ENCODE measurements around the gene EDN2.

Gene EDN2

GRCh38 chr1:41517062-41517438 is 32.6 kb upstream of the EDN2 start:
- no peak for DNase-seq (ENCODE audit: low read depth)

DNA sequence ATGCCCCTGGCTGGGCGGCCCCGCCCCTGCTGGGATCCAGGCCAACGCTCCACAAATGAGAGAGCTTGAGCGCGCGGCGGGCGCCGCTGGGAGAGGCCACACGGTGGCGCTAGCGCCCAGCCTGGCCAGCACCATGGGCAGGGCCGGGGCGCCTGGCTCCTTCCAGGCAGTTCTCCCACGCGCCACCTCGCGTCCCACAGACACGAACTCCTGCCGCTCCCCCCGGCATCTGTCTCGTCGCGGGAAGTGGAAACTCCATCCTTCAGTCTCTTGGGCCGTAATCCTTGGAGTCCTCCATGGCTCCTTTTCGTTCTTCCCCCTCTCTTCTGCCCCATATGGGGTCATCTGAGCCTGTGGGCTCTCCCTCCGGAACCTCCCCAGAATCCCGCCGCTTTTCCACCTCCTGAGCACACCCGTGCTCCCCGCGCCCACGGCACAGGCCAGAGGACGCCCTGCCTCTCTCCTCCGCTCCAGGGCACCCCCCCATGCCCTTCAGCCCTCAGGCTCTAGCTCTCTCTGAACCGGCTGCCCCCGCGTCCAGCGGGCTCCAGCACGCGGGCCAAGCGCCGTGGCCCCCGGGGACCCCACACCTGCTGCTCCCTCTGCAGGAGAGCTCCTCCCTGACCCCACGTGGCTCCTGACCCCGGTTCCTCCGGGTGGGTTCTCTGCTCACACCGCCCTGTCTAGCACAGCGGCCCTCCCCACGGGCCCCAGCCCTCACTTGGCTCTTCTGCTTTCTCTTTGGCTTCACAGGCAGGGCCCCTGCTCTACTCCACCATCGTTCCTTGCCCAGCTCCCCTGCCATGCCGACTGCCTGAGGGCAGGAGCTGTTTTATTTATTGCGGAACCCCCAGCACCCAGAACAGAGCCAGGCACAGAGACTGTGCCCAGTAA is 31.9 kb upstream of the EDN2 start:
- peak; percentile 73 for DNase-seq (ENCODE audit: low read depth)

DNA sequence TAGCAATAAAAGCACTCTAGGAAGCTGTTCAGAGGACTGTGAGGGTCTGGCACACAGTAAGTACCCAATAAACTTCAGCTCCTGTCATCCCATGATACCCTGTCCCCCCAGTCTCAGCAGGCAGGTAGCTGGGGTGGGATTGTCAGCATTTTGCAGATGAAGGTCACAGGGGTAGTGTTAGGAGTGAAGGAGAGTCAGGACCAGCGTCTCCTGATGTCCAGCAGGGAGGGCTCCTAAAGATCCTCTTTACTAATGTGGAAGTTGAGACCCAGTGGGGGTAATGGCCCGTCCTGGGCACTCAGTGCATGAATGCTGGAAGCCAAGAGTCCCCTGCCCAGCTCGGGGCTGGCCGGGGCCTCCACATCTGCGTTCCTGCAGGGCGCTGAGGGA is 31.3 kb upstream of the EDN2 start:
- DNase-seq (ENCODE audit: low read depth) = no peak

DNA sequence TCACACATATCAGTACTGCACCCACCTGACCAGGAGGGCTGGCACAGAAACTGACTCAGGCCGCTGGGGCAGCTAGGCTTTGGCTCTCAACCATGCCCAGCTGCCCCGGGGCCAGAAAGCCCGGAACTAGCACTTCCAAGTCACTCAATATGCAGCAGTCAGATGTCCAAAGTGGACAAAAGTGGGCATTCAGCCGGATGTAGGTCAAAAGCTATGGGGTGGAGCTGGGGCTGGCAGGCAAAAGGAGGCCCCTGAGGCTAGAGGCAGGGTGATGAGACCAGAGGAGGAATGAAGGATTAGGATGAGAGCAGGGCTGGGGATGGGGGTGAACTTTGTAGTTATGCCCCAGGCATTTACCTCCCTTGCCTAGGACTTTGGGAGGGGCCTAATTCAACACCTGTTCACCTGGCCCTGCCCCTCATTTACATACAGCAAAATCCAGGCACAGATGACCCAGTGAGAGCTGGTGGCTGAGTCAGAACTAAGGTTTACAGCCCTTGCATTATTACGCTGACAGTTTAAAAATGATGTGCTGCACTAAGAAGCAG is 30.7 kb upstream of the EDN2 start:
- no peak for DNase-seq (ENCODE audit: low read depth)

DNA sequence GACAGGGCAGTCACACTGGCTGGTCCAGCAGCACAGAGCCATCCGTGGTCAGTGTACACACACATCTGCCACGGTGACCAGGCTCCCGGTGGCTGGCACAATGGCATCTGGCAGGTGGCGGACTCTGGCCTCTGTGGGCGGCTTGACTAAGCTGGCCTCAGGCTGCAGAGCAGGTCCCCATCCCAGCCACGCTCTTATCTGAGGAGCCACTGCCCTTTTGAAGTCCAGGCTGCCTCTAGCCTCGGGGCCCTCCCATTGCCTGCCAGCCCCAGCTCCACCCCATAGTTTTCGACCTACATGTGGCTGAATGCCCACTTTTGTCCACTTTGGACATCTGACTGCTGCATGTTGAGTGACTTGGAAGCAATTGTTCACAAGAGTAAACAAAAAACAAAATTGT is 29.9 kb upstream of the EDN2 start:
- DNase-seq (ENCODE audit: low read depth) = no peak

DNA sequence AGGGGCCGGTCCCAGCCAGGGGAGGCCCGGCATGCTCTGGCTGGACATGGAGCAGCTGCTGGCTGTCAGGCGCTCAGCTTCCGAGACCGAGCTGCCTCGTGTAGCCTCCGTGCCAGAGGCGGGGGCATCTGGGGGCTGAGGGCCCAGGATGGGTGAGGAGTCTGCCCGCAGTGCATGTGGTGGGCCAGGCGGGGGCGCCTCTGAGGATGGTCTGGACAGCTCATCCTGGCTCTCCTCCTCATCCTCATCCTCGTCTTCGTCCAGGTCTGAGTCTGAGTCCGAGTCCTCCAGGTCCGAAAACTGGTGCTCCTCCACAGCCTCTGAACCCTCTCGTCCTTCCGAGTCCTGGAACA is 28.9 kb upstream of the EDN2 start:
- DNase-seq (ENCODE audit: low read depth) = no peak

GRCh38 chr1:41512701-41513382 is 28.4 kb upstream of the EDN2 start:
- DNase-seq (ENCODE audit: low read depth) = no peak

GRCh38 chr1:41511239-41511540 is 26.7 kb upstream of the EDN2 start:
- no peak for DNase-seq (ENCODE audit: low read depth)

DNA sequence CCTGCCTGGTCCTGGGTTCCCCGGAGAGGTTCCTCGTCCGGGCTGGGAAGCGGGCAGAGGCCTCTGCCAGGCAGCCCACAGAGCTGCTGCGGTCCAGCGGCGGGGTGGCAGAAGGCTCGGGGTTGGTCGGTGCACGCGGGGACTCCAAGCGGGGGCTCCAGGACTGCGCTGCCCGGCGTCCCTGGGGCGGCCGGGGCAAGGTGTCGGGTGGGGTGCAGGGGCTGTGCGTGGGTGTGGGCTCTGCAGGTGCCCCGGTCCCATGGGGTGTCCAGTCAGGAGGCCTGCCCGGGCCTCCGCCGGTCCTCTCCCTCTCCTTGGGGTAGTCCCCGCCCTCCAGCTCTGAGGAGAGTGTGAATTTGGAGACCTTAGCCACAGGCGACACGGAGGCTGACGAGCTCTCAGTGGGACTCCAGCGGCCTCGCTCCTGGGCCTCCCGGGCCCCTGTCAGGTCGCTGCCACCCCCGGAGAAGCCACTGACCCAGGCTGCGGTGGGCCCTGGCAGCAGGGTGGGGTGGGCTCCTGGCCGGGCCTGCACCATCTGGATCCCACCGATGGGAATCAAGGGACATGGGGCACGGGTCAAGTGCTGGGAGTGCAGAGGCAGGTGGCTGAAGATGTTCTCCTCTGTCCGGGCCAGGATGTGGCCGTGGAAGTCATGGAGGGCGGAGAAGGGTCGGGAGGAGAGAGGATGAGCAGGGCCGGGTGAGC is 26.2 kb upstream of the EDN2 start:
- no peak for DNase-seq (ENCODE audit: low read depth)

DNA sequence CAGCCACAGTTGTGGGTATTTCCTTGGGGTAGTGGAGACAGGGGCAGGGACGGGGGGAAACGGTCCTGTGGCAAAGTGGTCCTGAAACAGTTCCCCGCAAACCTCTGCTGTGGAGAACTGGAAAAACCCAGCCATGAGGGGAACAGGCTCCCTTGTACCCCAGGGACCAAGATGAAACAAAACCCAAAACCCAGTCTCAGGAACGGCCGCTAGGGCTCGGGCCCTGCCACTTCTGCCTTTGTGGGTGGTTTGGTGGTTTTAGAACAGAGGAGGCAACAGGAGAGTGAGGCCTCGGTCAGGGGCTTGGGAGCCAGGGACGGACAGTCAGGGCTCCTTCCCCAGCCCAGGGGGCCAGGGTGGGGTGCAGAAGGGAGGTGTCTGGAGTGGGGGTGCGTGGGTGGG is 24.8 kb upstream of the EDN2 start:
- no peak for DNase-seq (ENCODE audit: low read depth)

GRCh38 chr1:41508290-41508689 is 23.8 kb upstream of the EDN2 start:
- no peak for DNase-seq (ENCODE audit: low read depth)

GRCh38 chr1:41507836-41508235 is 23.4 kb upstream of the EDN2 start:
- DNase-seq (ENCODE audit: low read depth) = no peak

DNA sequence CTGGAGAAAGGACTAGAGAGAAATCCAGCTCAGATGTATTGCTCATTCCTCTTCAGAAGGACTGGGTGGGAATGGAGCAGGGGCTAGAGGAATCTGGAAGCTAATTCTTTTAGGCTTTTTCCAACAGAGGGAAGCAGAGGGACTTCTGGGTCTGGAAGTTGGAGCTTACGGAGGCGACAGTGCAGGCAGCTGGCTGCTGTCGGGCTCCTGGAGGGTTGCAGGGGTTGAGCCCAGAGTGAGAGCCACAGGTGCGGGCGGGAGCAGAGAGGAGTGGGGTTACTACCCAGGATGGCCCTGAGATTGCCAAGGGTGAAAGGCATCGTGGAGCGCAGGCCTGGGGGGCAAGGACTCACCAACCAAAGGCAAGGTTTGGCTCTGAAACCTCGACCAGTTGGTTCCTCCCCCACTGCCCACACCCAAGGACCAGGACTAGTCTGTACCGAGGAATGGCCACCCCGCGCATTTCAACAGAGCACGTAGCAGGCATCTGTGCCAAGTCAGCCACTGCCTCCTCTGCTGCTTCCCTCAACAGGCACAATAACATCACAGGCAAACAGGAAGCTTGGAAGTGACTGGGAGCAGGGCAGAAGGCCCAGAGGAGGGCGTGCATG is 22.7 kb upstream of the EDN2 start:
- DNase-seq (ENCODE audit: low read depth) = no peak

GRCh38 chr1:41504114-41505035 is 19.9 kb upstream of the EDN2 start:
- no peak for DNase-seq (ENCODE audit: low read depth)

- no peak for DNase-seq (ENCODE audit: low read depth)
Observed at GRCh38 chr1:41503538-41504113, 19.1 kb upstream of the EDN2 start.

DNA sequence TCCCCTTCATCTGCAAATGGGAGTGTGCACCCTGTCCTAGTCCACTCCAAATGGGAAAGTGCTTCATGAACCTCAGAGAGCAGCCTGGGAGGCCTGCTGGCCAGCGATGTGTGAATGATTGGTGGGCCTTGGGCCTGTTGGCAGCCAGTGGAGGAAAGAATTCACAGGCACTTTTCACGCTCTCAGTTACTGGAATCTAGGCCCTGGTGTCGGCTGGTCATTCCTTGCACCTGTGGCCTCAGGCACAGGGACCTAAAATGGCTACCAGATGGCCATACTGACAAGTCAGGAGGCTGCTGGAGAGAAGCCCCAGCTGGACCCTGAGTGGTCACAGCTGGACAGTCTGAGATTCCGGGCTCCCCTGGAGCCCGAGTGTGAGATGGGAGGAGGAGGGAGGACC is 18.4 kb upstream of the EDN2 start:
- no peak for DNase-seq (ENCODE audit: low read depth)

DNA sequence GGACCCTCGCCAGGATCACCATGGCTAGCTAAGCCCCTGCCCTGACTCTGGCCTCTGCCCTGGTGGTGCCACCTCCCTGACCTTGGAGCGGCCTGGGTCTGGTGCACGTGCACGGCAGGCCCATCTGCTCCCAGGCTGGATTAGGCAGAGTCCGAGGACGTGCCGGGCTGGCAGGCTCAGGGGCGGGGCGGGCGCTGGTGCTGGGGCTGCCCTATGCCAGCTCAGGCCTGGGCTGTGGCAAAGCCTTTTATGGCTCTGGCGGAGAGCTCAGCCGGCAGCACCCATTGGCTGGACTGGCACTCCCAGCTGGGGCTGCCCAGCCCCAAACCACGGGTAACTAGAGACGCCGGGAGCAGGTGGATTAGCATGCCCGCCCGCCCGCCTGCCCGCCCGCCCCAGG is 17.1 kb upstream of the EDN2 start:
- no peak for DNase-seq (ENCODE audit: low read depth)

- DNase-seq (ENCODE audit: low read depth) = no peak
Observed at GRCh38 chr1:41500781-41501518, 16.5 kb upstream of the EDN2 start.

DNA sequence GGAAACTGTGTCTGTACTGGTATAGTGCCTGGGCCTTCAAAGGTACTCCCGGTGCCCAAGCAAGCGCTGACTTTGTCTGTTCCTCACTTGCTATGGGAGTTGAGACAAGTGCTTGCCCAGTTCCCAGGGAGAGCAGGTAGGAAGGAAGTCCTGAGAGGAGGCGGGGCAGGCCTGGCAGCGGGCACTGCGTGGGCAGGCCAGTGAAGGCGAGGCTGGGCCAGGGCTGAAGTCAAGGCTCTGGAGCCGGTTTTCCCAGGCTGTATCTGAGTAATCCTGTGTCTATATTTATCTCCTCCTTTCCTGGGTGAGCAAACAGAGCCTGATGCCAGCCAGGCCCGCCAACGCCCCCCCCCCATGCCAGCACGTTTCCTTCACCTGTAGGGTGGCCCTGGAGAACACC is 15.9 kb upstream of the EDN2 start:
- DNase-seq (ENCODE audit: low read depth) = no peak

GRCh38 chr1:41499591-41499990 is 15.1 kb upstream of the EDN2 start:
- DNase-seq (ENCODE audit: low read depth) = no peak

Measured in activated T-cell treated with anti-CD3 and anti-CD28 coated beads for 48 hours (primary cell).